Skeletal muscle satellite cell (primary cell): ENCODE measurements around the gene PITPNM1. TPM values are rescaled to one million over a fixed set of nuclear protein-coding genes. Genes with fewer than 3 reads are reported as not detected.

Source experiments
- H3K27me3 ChIP-seq: 2 replicates; pipeline ENCODE4 v1.7.0; 2013; ENCODE audit warnings: low read length; ENCODE audit not compliant: control insufficient read depth, insufficient read depth
- H3K36me3 ChIP-seq: 2 replicates; pipeline ENCODE4 v1.7.0; 2013; ENCODE audit warnings: mild to moderate bottlenecking, control low read depth, low read length; ENCODE audit not compliant: insufficient read depth
- H3K4me1 ChIP-seq: 2 replicates; pipeline ENCODE4 v1.7.0; 2013; ENCODE audit warnings: low read length; ENCODE audit not compliant: control insufficient read depth, insufficient read depth
- H3K4me2 ChIP-seq: 2 replicates; pipeline ENCODE4 v1.7.0; 2013; ENCODE audit warnings: mild to moderate bottlenecking, low read length
- H3K4me3 ChIP-seq: 2 replicates; pipeline ENCODE4 v1.7.0; 2013; ENCODE audit warnings: low read length
- H3K9ac ChIP-seq: 2 replicates; pipeline ENCODE4 v1.7.0; 2013; ENCODE audit warnings: mild to moderate bottlenecking, low read depth, low read length, moderate library complexity
- H3K9me3 ChIP-seq: replicated peaks from 2 replicates; pipeline ENCODE4 v1.7.0; 2013; ENCODE audit warnings: mild to moderate bottlenecking, control low read depth, low read length
- small RNA-seq: library from RNA; depleted of rRNA; stranded (forward); fragments of <200 nt; gene quantifications from one replicate; pipeline ENCODE3, GENCODE V24; 2012

PITPNM1 gene

DNA sequence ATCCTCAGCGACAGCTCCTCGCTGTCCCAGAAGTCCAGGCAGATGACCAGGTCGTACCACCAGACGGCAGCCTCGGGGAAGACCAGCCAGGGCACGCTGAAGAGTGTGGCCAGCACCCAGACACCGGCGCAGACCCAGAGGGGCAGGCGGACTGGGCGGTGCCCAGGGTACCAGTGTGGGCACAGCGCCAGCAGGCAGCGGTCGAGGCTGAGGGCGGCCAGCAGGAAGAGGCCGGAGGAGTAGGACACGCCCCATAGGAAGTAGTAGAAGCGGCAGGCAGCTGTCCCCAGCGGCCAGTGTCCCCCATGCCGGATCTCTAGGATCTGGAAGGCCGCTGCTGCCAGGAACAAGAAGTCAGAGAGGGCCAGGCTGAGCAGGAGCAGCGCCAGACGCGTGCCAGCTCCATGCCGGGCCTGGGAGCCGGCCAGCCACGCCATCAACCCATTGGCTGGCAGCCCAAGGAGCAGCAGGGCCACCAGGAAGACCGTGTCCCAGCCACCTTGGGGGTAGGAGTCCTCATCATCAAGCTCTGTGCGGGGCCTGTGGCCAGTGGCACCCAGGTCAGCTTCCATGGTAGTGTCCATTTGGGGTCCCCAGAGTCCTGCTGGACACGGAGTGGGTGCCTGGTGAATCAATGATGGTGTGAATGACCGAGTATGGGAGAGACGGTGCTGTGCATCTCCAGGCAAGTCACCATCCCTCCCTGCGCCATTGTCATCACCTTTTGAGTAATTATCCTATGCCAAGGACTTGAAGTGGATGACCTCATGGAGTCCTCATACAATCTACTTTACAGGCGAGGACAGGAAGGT lies 52.8 kb downstream of the PITPNM1 start, which contains the start of gene GPR152:
TSS of gene GPR152 (minus strand) at position 589 of the 812 bp plus-strand sequence. CDS start at position 584, 5 bp downstream.
- Histone ChIP-seq H3K4me2 (peak within 1 kb of the TSS; percentile 83), H3K9ac (peak within 1 kb of the TSS; percentile 73), H3K4me1 (peaks cover 14% of the 10 kb centered on the region), H3K27me3 (no peaks in the 10 kb centered on the region), H3K4me3 (peak within 1 kb of the TSS; percentile 68), H3K9me3 (no peaks in the 10 kb centered on the region), H3K36me3 (no peaks in the 10 kb centered on the region)

DNA sequence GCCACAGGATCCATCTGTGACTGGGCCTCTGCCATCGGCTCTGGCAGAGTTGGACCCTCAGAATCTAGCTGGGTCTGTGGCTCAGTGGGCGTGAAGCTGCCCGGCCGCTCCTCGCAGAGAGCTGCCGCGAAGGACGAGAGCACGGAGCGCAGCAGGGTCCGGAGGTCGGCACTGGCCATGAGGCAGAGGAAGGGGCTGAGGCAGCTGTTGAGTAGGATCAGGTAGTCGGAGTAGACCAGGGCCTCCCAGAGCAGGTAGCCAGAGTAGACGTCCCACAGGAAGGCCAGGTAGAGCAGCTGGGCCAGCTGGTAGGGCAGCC lies 53.5 kb downstream of the PITPNM1 start:
- H3K27me3 ChIP-seq: no peaks in the 10 kb centered on the region
- no peaks in the 10 kb centered on the region for H3K36me3 ChIP-seq
- no peak overlapping the region for H3K4me2 ChIP-seq
- peaks cover 14% of the 10 kb centered on the region for H3K4me1 ChIP-seq
- no peaks in the 10 kb centered on the region for H3K9me3 ChIP-seq
- no peak overlapping the region for H3K4me3 ChIP-seq
- no peak overlapping the region for H3K9ac ChIP-seq

DNA sequence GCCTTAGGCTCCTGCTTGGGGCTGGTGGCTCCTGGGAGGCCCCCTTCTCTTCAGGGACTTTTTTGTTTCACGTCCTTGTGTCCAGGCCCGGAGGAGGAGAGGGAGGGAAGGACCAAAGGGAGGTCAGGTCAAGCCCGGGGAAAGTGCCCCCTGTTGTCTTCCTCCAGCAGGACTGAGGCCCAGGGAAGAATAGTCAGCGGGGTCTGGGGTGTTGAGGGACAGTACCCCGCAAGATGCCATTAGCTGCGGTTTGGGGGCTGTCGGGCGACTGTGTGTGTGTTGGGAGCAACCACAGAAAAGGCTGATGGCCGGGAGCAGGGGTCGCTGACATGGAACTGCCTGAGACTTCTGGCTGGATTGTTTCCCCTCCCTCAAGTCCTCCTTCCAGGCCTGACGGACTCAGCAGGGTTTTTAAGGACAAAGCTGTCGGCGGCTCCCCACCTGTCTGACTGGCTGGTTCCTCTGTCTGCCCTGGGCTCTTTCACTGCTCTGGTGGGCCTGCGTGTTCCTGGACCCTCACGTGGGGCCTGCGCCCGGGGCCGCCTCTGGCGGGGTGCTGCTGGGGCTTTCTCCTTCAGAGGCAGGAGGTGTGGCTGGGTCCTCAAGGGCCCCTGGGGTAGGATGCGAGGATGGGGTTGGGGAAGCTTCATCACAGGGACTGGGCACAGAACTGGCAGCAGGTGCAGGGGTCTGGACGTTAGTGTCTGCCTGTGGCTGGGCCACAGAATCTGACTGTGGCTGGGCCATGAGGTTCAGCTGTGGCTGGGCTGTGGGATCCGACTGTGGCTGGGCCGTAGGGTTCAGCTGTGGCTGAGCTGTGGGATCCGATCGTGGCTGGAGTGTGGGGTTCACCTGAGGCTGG lies 54.1 kb downstream of the PITPNM1 start:
- Histone ChIP-seq H3K9ac (no peak overlapping the region), H3K4me2 (no peak overlapping the region), H3K36me3 (no peaks in the 10 kb centered on the region), H3K4me3 (no peak overlapping the region), H3K9me3 (no peaks in the 10 kb centered on the region), H3K4me1 (peaks cover 14% of the 10 kb centered on the region), H3K27me3 (no peaks in the 10 kb centered on the region)

DNA sequence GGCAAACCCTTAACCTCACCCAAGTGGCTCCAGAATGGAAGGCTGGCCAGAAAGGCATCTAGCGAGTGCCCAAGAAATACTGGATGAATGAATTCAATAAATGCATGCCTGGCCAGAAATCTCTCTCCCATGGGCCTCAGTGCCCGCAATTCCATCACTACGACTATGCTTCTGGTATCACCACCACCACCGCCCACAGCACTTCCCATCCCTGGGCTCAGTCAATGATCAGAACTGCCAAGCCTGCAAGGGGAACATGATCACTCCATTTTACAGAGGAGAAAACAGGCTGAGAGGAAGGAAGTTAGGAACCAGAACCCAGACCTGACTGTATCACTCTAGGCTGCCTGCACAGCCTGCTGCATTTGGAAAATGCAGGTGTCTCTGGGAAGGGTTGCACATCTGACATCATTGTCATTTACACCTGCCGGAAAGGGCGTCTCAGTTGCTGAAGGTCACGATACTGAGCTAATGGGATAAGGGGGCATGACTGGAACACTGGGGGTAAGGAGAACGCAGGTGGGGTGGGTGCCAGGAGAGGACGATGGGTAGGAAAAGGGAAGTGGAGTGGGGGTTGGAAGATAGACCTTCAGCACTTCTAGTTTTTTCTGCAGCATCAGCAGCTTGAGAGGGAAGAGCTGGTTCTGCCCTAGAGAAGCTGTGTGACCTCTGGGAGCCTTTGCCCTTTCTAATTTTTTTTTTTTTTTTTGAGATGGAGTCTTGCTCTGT lies 55.9 kb downstream of the PITPNM1 start:
- Histone ChIP-seq H3K4me2 (no peak overlapping the region), H3K4me1 (peaks cover 14% of the 10 kb centered on the region), H3K36me3 (no peaks in the 10 kb centered on the region), H3K4me3 (no peak overlapping the region), H3K9ac (no peak overlapping the region), H3K27me3 (no peaks in the 10 kb centered on the region), H3K9me3 (no peaks in the 10 kb centered on the region)

DNA sequence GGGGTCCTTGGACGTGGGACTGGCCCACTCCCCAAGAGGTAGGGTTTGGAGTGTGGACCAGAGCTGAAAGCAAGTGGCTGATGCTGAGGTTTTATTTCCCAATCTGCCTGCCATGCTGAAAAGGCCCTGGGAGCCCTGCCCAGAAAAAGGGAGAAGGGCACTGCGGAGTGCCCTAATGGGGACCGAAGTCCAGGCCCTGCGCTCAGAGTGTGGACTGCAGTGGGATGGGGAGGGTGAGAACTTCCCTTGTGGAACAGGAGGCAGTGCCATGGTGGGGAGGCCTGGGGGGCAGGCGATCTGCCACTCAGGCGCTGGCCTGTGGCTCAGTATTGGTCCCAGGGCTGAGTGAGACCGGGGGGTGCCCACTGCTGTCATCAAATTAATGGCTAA lies 56.9 kb downstream of the PITPNM1 start:
- H3K27me3 ChIP-seq: no peaks in the 10 kb centered on the region
- H3K4me1 ChIP-seq: peaks cover 14% of the 10 kb centered on the region
- H3K4me2 ChIP-seq: no peak overlapping the region
- H3K36me3 ChIP-seq: no peaks in the 10 kb centered on the region
- H3K4me3 ChIP-seq: no peak overlapping the region
- no peak overlapping the region for H3K9ac ChIP-seq
- H3K9me3 ChIP-seq: no peaks in the 10 kb centered on the region

DNA sequence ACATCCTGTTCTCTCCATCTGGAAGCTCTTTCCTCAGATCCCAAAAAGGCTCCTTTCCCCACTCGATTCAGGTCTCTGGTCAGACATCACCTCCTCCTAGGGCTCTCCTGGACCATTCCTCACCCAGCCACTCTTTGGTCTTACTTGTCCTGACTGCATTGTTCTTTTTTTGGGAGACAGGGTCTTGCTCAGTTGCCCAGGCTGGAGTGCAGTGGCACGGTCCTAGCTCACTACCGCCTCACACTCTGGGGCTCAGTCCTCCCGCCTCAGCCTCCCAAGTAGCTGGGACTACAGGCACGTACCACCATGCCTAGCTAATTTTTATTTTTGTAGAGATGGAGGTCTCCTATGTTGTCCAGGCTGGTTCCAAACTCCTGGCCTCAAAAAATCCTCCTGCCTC lies 59.6 kb downstream of the PITPNM1 start:
- H3K4me2 ChIP-seq: no peak overlapping the region
- peaks cover 7% of the 10 kb centered on the region for H3K36me3 ChIP-seq
- H3K4me1 ChIP-seq: peaks cover 12% of the 10 kb centered on the region
- H3K27me3 ChIP-seq: no peaks in the 10 kb centered on the region
- H3K4me3 ChIP-seq: no peak overlapping the region
- H3K9me3 ChIP-seq: no peaks in the 10 kb centered on the region
- no peak overlapping the region for H3K9ac ChIP-seq

DNA sequence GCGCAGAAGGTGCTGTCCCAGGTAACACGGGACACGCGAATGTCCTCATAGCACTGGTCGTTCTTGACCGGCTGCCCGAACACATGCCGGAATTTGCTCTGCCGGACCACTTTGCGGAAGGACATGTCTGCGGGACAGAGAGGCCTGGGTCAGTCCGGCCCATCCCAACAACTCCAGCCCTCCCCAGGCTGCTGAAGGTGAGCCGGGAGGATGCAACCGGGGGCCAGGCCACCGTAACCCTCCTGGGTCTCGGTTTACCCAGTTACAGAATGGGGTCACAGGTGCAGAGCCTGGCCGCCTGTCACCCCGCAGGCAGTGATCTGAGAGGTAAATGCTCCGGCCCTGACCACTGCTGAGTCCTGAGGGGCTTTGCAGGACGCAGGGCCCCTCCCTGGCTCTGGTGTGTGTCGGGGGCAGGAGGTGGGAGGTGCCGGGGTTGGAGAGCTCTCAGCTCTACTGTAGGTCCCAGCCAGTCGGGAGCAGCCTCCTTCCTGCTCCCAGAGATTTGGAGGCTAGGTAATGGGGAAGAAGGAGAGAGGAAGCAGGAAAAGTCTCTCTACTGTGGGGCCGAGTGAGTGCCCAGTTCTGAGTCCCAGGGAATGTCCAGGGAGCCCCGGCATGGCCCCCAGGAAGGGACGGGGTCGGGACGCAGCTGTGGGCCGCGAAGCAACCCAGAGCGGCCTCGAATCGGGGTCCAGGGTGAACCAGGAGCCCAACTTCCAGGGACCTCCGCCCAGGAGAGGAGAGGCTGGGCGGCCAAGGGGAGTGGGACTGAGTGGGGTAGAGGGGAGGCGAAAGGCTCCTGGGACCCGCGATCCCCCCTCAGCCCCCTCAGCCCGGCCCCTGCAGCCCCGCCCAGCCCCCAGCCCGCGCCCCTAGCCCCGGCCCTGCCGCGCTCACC lies 62.4 kb downstream of the PITPNM1 start:
- Histone ChIP-seq H3K9ac (peak overlapping the region; percentile 90), H3K9me3 (no peaks in the 10 kb centered on the region), H3K27me3 (no peaks in the 10 kb centered on the region), H3K4me3 (peak overlapping the region; percentile 96), H3K4me2 (peak overlapping the region; percentile 99), H3K4me1 (peaks cover 25% of the 10 kb centered on the region), H3K36me3 (peaks cover 25% of the 10 kb centered on the region)

Small RNA genes within 50 kb of the gene (small RNA-seq; reads per million reads assigned to genes)
- not detected for gene MIR6752
